VCaP (cell line): ENCODE data around the gene RFWD3.

Experiments used
- H3K27ac ChIP-seq: fragments of 450-650 bp; 2 replicates; pipeline ENCODE4 v1.5.1; 2017
- TF ChIP-seq, protein P1 (sequence below): fragments of 450-650 bp; conservative IDR thresholded peaks from 2 replicates; pipeline ENCODE4 v1.5.1; 2017; ENCODE audit warnings: mild to moderate bottlenecking, moderate library complexity

Gene RFWD3

DNA sequence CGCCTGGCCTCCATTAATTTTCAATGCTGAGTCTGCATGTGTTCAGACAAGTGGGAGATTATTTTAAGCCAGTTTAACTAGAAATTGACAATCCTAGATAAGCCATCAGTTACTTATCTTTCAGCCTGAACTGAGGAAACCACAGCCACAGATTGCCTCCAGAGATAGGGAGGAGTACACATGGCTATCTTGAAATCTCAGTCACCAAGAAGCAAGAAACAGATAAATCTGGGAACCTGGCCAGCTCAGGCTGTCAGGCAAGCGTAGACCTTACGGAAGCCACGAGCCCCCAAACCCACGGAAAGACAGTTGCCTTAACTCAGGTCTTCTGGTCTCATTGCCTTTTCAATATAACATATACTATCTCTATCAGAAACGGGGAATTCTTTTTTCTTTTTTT lies 57.7 kb downstream of the RFWD3 start:
- TF ChIP-seq, protein P1, sequence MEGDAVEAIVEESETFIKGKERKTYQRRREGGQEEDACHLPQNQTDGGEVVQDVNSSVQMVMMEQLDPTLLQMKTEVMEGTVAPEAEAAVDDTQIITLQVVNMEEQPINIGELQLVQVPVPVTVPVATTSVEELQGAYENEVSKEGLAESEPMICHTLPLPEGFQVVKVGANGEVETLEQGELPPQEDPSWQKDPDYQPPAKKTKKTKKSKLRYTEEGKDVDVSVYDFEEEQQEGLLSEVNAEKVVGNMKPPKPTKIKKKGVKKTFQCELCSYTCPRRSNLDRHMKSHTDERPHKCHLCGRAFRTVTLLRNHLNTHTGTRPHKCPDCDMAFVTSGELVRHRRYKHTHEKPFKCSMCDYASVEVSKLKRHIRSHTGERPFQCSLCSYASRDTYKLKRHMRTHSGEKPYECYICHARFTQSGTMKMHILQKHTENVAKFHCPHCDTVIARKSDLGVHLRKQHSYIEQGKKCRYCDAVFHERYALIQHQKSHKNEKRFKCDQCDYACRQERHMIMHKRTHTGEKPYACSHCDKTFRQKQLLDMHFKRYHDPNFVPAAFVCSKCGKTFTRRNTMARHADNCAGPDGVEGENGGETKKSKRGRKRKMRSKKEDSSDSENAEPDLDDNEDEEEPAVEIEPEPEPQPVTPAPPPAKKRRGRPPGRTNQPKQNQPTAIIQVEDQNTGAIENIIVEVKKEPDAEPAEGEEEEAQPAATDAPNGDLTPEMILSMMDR: no peak
- peak overlapping the region; percentile 88 for H3K27ac ChIP-seq

DNA sequence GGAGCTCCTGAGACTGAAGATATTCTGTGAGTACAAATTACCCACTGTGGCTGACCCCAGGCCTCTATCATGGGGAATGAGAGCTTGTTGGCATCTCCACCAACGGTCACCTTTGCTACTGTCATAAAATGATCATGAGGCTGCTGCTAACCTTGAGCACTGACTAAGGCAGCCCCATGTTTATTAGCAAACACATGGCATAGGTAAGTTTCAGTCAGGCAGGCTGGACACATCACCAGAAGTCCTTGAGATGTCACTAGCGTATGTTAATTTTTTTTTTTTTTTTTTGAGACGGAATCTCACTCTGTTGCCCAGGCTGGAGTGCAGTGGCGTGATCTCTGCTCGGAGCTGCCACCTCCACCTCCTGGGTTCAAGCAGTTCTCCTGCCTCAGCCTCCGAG lies 58.3 kb downstream of the RFWD3 start:
- peak overlapping the region; percentile 88 for H3K27ac ChIP-seq
- TF ChIP-seq, protein P1: no peak

DNA sequence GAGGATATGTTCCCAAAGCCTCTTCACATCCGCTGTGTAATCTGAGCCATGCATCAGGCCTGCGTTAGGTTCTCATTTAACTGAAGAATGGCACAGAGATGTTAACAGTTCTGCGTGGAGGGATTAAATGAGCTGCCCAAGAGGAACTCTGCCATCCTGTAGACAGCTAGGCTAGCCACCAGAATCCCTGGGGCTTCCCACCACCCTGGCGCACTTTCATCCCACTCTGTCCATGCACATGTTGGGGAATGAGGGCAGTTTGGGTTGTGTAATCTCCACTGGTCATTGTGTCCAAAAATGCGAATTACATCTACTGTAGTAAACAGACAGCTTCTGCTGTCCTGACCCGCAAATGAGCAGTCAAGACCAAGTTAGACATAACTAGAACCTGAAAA lies 58.7 kb downstream of the RFWD3 start:
- H3K27ac ChIP-seq: peak overlapping the region; percentile 88
- TF ChIP-seq, protein P1: no peak

DNA sequence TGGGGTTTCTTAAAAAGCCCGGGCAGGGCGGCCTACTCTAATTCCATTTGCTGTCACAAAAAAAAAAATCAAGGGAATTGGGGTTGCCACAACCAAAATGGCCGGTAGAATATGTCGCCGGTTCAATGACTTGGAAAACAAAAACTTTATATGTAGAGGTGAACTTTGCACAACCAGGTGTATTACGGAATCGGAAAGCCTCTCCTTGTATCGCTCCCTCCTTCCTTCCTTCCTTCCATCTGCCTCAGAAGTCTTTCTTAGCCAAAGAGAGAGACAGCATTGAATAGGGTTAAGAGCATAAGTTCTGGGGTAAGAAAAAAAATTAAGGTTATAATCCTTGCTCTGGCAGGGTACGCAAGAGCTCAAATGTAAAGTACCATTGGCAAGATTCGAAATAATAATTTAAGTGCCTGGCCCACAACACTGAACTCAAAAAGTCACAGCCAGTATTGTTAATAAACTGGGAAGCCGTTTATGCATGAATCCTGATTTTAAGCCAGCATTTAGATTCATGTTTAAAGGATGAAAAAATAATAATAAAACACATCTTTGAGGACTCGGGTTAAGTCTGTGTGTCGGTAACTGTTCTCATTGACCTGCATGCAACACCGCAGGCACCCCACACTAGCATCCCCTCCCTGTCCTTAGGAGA lies 59.2 kb downstream of the RFWD3 start:
- peak overlapping the region; percentile 88 for H3K27ac ChIP-seq
- TF ChIP-seq, protein P1: no peak

DNA sequence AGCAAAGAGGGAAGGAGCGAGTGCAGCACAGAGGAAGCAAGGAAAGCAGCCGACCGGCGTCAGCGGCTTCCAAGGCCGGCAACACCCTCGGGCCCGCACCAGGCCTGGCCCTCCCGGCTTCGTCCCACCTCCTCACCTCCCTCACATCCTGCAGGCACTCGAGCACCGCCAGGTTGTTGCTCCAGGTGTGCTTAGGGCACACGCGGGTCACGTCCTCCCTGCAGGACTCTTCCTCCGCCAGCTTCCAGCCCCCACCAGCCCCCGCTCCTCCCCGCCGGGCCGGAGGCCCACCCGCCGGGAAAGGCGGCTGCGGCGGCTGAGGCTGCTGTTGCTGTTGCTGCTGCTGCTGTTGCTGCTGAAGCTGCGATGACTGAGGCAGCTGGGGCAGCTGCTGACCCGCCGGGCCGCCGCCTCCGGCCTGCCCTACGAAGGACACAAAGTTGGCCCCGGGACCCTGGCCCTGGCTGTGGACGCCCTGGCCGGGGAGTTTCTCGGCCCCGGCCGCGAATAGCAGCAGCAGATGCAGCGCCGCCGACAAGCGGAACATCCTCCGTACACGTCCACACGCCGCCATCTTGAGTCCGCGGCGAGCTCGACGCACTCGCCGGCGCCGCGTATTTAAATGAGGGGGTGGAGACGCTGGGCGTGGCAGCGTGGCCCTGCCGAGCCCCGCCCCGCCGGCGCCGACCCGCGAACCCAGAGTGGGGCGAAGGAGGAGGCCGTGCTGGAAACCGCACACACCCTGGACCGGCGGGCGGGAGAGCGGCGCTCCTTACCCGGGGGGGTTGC lies 60.0 kb downstream of the RFWD3 start, which contains the start of gene GLG1:
GLG1 (minus strand) TSS at position 594 of the 789 bp plus-strand sequence; CDS start at position 574, 20 bp downstream.
- TF ChIP-seq, protein P1: no peak
- H3K27ac ChIP-seq: peak within 1 kb of the TSS; percentile 88

DNA sequence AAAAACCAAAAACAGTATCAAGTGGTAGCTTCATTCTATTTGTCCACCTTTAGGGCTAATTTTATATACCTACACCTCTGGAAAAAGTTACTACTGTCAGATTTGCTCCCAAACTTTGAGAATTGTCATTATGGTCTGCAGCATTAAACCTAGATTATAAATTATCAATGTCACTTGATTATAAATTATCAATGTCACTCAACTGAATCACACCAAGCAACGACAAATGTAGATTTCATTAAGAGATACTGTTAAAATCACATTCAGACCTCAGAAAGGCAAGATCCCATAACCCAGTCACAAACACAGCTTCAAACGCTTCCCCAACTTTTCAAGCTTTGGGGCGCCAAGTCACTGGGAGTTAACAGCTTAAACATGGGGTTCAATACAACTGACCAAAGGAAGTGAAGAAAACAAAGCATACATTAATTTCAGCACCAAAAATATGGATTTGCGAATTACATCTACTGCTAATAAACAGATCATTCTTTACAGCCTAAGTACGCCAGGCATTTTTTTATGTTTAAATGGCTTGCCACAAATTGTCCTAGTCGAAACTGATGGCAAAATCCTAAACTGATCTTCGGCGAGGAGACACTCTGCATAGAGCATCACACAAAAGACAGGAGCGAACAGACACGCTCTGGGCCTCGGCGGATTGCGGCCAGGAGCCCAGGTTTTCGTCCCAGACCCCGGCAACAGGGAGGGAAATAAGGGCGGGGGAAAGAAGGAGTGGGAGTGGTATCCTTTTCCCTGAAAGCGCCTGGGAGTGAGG lies 60.7 kb downstream of the RFWD3 start:
- TF ChIP-seq, protein P1: no peak
- peak overlapping the region; percentile 88 for H3K27ac ChIP-seq

DNA sequence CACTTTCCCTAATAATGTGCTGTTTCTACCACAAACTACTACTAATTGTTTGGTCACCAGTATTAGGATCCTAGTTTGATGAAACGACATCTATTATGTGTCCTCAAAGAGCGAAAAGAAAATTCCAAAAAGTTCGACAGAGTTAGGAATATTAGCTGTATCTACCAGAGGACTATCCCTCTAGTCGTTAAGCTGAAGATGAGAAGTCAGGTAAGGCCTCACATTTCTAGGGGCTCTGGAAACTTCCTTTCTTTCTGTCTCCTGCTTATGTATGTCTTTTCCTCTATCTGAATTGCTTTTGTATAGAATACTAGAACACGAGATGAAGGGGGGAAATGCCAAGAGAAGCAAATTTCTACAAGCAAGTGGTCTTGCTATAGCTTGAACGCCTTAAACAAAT lies 61.3 kb downstream of the RFWD3 start:
- peak overlapping the region; percentile 88 for H3K27ac ChIP-seq
- TF ChIP-seq, protein P1: no peak
